BE2C (cell line): ENCODE measurements around the gene CXCR2.
A peak's percentile ranks its signal among the peaks of the same experiment; 100 is the strongest.

Source experiments
- DNase-seq: peaks from one replicate; pipeline ENCODE4 v3.0.0-alpha.2; 2020
- H3K27me3 ChIP-seq: fragments of 250-450 bp; sonication (Bioruptor Pico); 2 replicates; pipeline ENCODE4 v1.5.1; 2020; ENCODE audit warnings: mild to moderate bottlenecking
- H3K36me3 ChIP-seq: fragments of 250-450 bp; sonication (Bioruptor Pico); 2 replicates; pipeline ENCODE4 v1.5.1; 2020; ENCODE audit warnings: mild to moderate bottlenecking
- H3K4me1 ChIP-seq: fragments of 250-450 bp; sonication (Bioruptor Pico); 2 replicates; pipeline ENCODE4 v1.5.1; 2020
- H3K4me3 ChIP-seq: 2 replicates; pipeline ENCODE4 v1.5.1; 2011; ENCODE audit warnings: low read depth, low read length
- H3K9me3 ChIP-seq: fragments of 250-450 bp; sonication (Bioruptor Pico); 2 replicates; pipeline ENCODE4 v1.5.1; 2020
- CTCF ChIP-seq: IDR thresholded peaks from 2 replicates; pipeline ENCODE4 v1.5.1; 2012; ENCODE audit warnings: mild to moderate bottlenecking, low read depth, low read length

The CXCR2 gene

GRCh38 chr2:218082586-218083351 lies 43.1 kb upstream of the CXCR2 start:
- no peaks in the 10 kb centered on the region; the same call in 1 of the 2 replicates for H3K9me3 ChIP-seq
- no peak for DNase-seq
- no peaks in the 10 kb centered on the region for H3K36me3 ChIP-seq
- no peak for TF ChIP-seq CTCF
- H3K27me3 ChIP-seq, result no peaks in the 10 kb centered on the region
- no peaks in the 10 kb centered on the region for H3K4me1 ChIP-seq
- H3K4me3 ChIP-seq, result no peak overlapping the region

GRCh38 chr2:218083352-218083676 lies 42.5 kb upstream of the CXCR2 start:
- Histone ChIP-seq H3K4me3 (no peak overlapping the region), H3K36me3 (no peaks in the 10 kb centered on the region), H3K9me3 (no peaks in the 10 kb centered on the region; the same call in 1 of the 2 replicates), H3K27me3 (no peaks in the 10 kb centered on the region), H3K4me1 (no peaks in the 10 kb centered on the region)
- no peak for TF ChIP-seq CTCF
- no peak for DNase-seq

- Histone ChIP-seq H3K9me3 (no peaks in the 10 kb centered on the region; the same call in 1 of the 2 replicates), H3K4me3 (no peak overlapping the region), H3K27me3 (peaks cover 3% of the 10 kb centered on the region; the same call in 1 of the 2 replicates), H3K36me3 (no peaks in the 10 kb centered on the region), H3K4me1 (no peaks in the 10 kb centered on the region)
- no peak for TF ChIP-seq CTCF
- DNase-seq, result no peak
Measured at GRCh38 chr2:218086478-218086877, 39.4 kb upstream of the CXCR2 start.

- no peak for TF ChIP-seq CTCF
- H3K4me3 ChIP-seq, result no peak overlapping the region
- H3K9me3 ChIP-seq, result no peaks in the 10 kb centered on the region; the same call in 1 of the 2 replicates
- H3K27me3 ChIP-seq, result peaks cover 3% of the 10 kb centered on the region; the same call in 1 of the 2 replicates
- no peak for DNase-seq
- no peaks in the 10 kb centered on the region for H3K4me1 ChIP-seq
- no peaks in the 10 kb centered on the region for H3K36me3 ChIP-seq
Measured at GRCh38 chr2:218089259-218089658, 36.6 kb upstream of the CXCR2 start.

- no peak for DNase-seq
- H3K36me3 ChIP-seq, result no peaks in the 10 kb centered on the region
- H3K27me3 ChIP-seq, result peaks cover 3% of the 10 kb centered on the region; the same call in 1 of the 2 replicates
- no peak overlapping the region for H3K4me3 ChIP-seq
- TF ChIP-seq CTCF, result no peak
- H3K9me3 ChIP-seq, result no peaks in the 10 kb centered on the region
- no peaks in the 10 kb centered on the region for H3K4me1 ChIP-seq
Measured at GRCh38 chr2:218091746-218092145, 34.1 kb upstream of the CXCR2 start.

GRCh38 chr2:218093879-218094278 lies 31.9 kb upstream of the CXCR2 start:
- Histone ChIP-seq H3K27me3 (peaks cover 1% of the 10 kb centered on the region; the same call in 1 of the 2 replicates), H3K4me1 (no peaks in the 10 kb centered on the region), H3K4me3 (no peak overlapping the region), H3K9me3 (no peaks in the 10 kb centered on the region), H3K36me3 (no peaks in the 10 kb centered on the region)
- peak; percentile 36 for TF ChIP-seq CTCF
- DNase-seq, result no peak
